Measurements from ENCODE around the gene MRPL39. TPM values are rescaled to one million over a fixed set of nuclear protein-coding genes. Genes with fewer than 3 reads are reported as not detected.

Gene MRPL39
- total and polyA plus RNA-seq, 9 of the 15 experiments (the other 6 are each of a cell fraction or from before 2014, with no cell fraction given) = 65.4 to 247 (median 105) TPM

- in situ Hi-C loops (cut with MboI) = no loop called here
- CTCF ChIA-PET (ENCODE audit: low intra/inter-chr PET ratio) = no interaction called here
- ATAC-seq (no peak), FAIRE-seq (no peak), DNase-seq (ENCODE audit: extremely low read depth in 1 of 4, low spot score in 3 of 4) (no peak)
- Histone ChIP-seq H2AFZ (ENCODE audit: low read depth, low read length) (no peak overlapping the region), H3K79me2 (ENCODE audit: control insufficient read depth, insufficient read depth, low read length) (no peaks in the 10 kb centered on the region), H3K4me1 (replicated peaks in 1 of 2; ENCODE audit: control insufficient read depth in 2 of 2, insufficient read depth in 2 of 2, low read length in 2 of 2) (no peaks in the 10 kb centered on the region), H3K9me3 (replicated peaks; ENCODE audit: control insufficient read depth, insufficient read depth, low read depth, low read length) (no peaks in the 10 kb centered on the region), H3K9me1 (ENCODE audit: control insufficient read depth, insufficient read depth, low read length) (no peaks in the 10 kb centered on the region), H3K27me3 (ENCODE audit: control insufficient read depth in 2 of 2, insufficient read depth in 2 of 2, low read length in 2 of 2) (no peaks in the 10 kb centered on the region), H4K20me1 (replicated peaks; ENCODE audit: control insufficient read depth, insufficient read depth, low read length) (no peaks in the 10 kb centered on the region), H3K36me3 (ENCODE audit: control insufficient read depth, insufficient read depth, low read length) (no peaks in the 10 kb centered on the region), H3K27ac (ENCODE audit: extremely low read depth, low read depth, low read length) (no peak overlapping the region), H3K4me2 (ENCODE audit: insufficient read depth, low read length) (no peak overlapping the region), H3K4me3 (no peak overlapping the region), H3K9ac (ENCODE audit: insufficient read depth in 1 of 2, low read depth in 2 of 2, low read length in 2 of 2) (no peak overlapping the region)
- POLR2A ChIA-PET = no interaction called here
- BruUV-seq (replicated peaks) = no TSS peak
- WGBS (ENCODE audit: insufficient coverage, low coverage, missing lambda C conversion rate) = 0% methylated on average over 1 of the region's 1 CpG
- intact Hi-C loops (cut with micrococcal nuclease) = no loop called here
- no peak for TF ChIP-seq MAZ (CRISPR knock-in tag; conservative IDR thresholded peaks at IDR 0.05 in 1 of 2, IDR thresholded peaks at IDR 0.05 in 1 of 2)
- TF ChIP-seq SREBF1 (IDR thresholded peaks at IDR 0.05; ENCODE audit: borderline replicate concordance, low read depth, low read length) = no peak
- TF ChIP-seq, protein P1, sequence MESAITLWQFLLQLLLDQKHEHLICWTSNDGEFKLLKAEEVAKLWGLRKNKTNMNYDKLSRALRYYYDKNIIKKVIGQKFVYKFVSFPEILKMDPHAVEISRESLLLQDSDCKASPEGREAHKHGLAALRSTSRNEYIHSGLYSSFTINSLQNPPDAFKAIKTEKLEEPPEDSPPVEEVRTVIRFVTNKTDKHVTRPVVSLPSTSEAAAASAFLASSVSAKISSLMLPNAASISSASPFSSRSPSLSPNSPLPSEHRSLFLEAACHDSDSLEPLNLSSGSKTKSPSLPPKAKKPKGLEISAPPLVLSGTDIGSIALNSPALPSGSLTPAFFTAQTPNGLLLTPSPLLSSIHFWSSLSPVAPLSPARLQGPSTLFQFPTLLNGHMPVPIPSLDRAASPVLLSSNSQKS (CRISPR knock-in tag; IDR thresholded peaks at IDR 0.05) = no peak
- TF ChIP-seq, protein P2, sequence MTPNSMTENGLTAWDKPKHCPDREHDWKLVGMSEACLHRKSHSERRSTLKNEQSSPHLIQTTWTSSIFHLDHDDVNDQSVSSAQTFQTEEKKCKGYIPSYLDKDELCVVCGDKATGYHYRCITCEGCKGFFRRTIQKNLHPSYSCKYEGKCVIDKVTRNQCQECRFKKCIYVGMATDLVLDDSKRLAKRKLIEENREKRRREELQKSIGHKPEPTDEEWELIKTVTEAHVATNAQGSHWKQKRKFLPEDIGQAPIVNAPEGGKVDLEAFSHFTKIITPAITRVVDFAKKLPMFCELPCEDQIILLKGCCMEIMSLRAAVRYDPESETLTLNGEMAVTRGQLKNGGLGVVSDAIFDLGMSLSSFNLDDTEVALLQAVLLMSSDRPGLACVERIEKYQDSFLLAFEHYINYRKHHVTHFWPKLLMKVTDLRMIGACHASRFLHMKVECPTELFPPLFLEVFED (CRISPR knock-in tag; conservative IDR thresholded peaks at IDR 0.05) = no peak
- no peak for TF ChIP-seq PHB2 (IDR thresholded peaks at IDR 0.05; ENCODE audit: low read depth)
- TF ChIP-seq, protein P3, sequence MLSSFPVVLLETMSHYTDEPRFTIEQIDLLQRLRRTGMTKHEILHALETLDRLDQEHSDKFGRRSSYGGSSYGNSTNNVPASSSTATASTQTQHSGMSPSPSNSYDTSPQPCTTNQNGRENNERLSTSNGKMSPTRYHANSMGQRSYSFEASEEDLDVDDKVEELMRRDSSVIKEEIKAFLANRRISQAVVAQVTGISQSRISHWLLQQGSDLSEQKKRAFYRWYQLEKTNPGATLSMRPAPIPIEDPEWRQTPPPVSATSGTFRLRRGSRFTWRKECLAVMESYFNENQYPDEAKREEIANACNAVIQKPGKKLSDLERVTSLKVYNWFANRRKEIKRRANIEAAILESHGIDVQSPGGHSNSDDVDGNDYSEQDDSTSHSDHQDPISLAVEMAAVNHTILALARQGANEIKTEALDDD (IDR thresholded peaks at IDR 0.05) = no peak
- no peak for TF ChIP-seq MTA1 (IDR thresholded peaks at IDR 0.05; ENCODE audit: borderline replicate concordance)
- TF ChIP-seq CSDE1 (IDR thresholded peaks at IDR 0.05) = no peak
- no peak for TF ChIP-seq GABPB1 (CRISPR knock-in tag; IDR thresholded peaks at IDR 0.05)
- TF ChIP-seq TGIF2 (CRISPR knock-in tag; IDR thresholded peaks at IDR 0.05) = no peak
- TF ChIP-seq ZNF318 (IDR thresholded peaks at IDR 0.05; ENCODE audit: borderline replicate concordance in 1 of 2, low read depth in 1 of 2) = no peak
- TF ChIP-seq PURB (CRISPR knock-in tag; IDR thresholded peaks at IDR 0.05; ENCODE audit: low read depth) = no peak
Observed at GRCh38 chr21:25551569-25551968, 55.7 kb downstream of the MRPL39 start.
